Measurements from ENCODE around the gene CDK2.

Gene CDK2

GRCh38 chr12:55937981-55938380 lies 28.6 kb upstream of the CDK2 start:
- H3K4me1 ChIP-seq (ENCODE audit: insufficient read depth, poor library complexity, severe bottlenecking): peaks cover 50% of the 10 kb centered on the region
- TF ChIP-seq CTCF (IDR thresholded peaks at IDR 0.05; ENCODE audit: poor library complexity, severe bottlenecking): no peak
- ATAC-seq (ENCODE audit: low read depth) (peak; percentile 77), DNase-seq (ENCODE audit: low spot score) (no peak)
- peaks cover 89% of the 10 kb centered on the region for H3K36me3 ChIP-seq (ENCODE audit: low read depth)
- H3K4me3 ChIP-seq (ENCODE audit: severe bottlenecking): no peak overlapping the region
- H3K9me3 ChIP-seq (ENCODE audit: severe bottlenecking): no peaks in the 10 kb centered on the region
- H3K27ac ChIP-seq (ENCODE audit: poor library complexity, severe bottlenecking): peak overlapping the region; percentile 98
- no peaks in the 10 kb centered on the region for H3K27me3 ChIP-seq (ENCODE audit: insufficient read depth, poor library complexity, severe bottlenecking)

- H3K27me3 ChIP-seq (ENCODE audit: insufficient read depth, poor library complexity, severe bottlenecking): no peaks in the 10 kb centered on the region
- ATAC-seq (ENCODE audit: low read depth) (no peak), DNase-seq (ENCODE audit: low spot score) (no peak)
- peaks cover 43% of the 10 kb centered on the region for H3K4me1 ChIP-seq (ENCODE audit: insufficient read depth, poor library complexity, severe bottlenecking)
- H3K9me3 ChIP-seq (ENCODE audit: severe bottlenecking): no peaks in the 10 kb centered on the region
- H3K27ac ChIP-seq (ENCODE audit: poor library complexity, severe bottlenecking): peak overlapping the region; percentile 98
- H3K4me3 ChIP-seq (ENCODE audit: severe bottlenecking): no peak overlapping the region
- TF ChIP-seq CTCF (IDR thresholded peaks at IDR 0.05; ENCODE audit: poor library complexity, severe bottlenecking): no peak
- H3K36me3 ChIP-seq (ENCODE audit: low read depth): peaks cover 92% of the 10 kb centered on the region
These were observed 27.7 kb upstream of the CDK2 start for GRCh38 chr12:55938826-55939501.

GRCh38 chr12:55940065-55940732 lies 26.4 kb upstream of the CDK2 start:
- H3K36me3 ChIP-seq (ENCODE audit: low read depth): peaks cover 92% of the 10 kb centered on the region
- H3K4me1 ChIP-seq (ENCODE audit: insufficient read depth, poor library complexity, severe bottlenecking): peaks cover 35% of the 10 kb centered on the region
- ATAC-seq (ENCODE audit: low read depth) (peak; percentile 78), DNase-seq (ENCODE audit: low spot score) (peak; percentile 80)
- no peak overlapping the region for H3K4me3 ChIP-seq (ENCODE audit: severe bottlenecking)
- peak overlapping the region; percentile 98 for H3K27ac ChIP-seq (ENCODE audit: poor library complexity, severe bottlenecking)
- no peaks in the 10 kb centered on the region for H3K27me3 ChIP-seq (ENCODE audit: insufficient read depth, poor library complexity, severe bottlenecking)
- no peaks in the 10 kb centered on the region for H3K9me3 ChIP-seq (ENCODE audit: severe bottlenecking)
- TF ChIP-seq CTCF (IDR thresholded peaks at IDR 0.05; ENCODE audit: poor library complexity, severe bottlenecking): peak; percentile 92

- Histone ChIP-seq H3K36me3 (ENCODE audit: low read depth) (peaks cover 97% of the 10 kb centered on the region), H3K9me3 (ENCODE audit: severe bottlenecking) (no peaks in the 10 kb centered on the region), H3K4me3 (ENCODE audit: severe bottlenecking) (no peak overlapping the region), H3K4me1 (ENCODE audit: insufficient read depth, poor library complexity, severe bottlenecking) (peaks cover 31% of the 10 kb centered on the region), H3K27me3 (ENCODE audit: insufficient read depth, poor library complexity, severe bottlenecking) (no peaks in the 10 kb centered on the region), H3K27ac (ENCODE audit: poor library complexity, severe bottlenecking) (no peak overlapping the region)
- DNase-seq (ENCODE audit: low spot score) (no peak), ATAC-seq (ENCODE audit: low read depth) (no peak)
- TF ChIP-seq CTCF (IDR thresholded peaks at IDR 0.05; ENCODE audit: poor library complexity, severe bottlenecking): no peak
These were observed 24.6 kb upstream of the CDK2 start for GRCh38 chr12:55942055-55942454.

Measured in RWPE2 (cell line).